Neuronal stem cell (in vitro differentiated cells): ENCODE data around the gene DNASE1L3.

Experiments used
- DNase-seq: peaks from one replicate; pipeline ENCODE4 v3.0.0-alpha.2; 2013; ENCODE audit warnings: low spot score
- H2AFZ ChIP-seq: one replicate; pipeline ENCODE4 v1.6.1; 2013; ENCODE audit warnings: mild to moderate bottlenecking, low read length, inconsistent platforms
- H2AK5ac ChIP-seq: 2 replicates; pipeline ENCODE4 v1.6.1; 2013; ENCODE audit warnings: low read depth, mild to moderate bottlenecking, inconsistent platforms, low read length, moderate library complexity, mixed read lengths
- H2BK120ac ChIP-seq: 2 replicates; pipeline ENCODE4 v1.6.1; 2013; ENCODE audit warnings: low read depth, mild to moderate bottlenecking, inconsistent platforms, low read length, moderate library complexity, mixed read lengths
- H2BK12ac ChIP-seq: one replicate; pipeline ENCODE4 v1.6.1; 2013; ENCODE audit warnings: low read length, inconsistent platforms
- H2BK15ac ChIP-seq: 2 replicates; pipeline ENCODE4 v1.6.1; 2013; ENCODE audit warnings: mild to moderate bottlenecking, low read length, inconsistent platforms, mixed read lengths
- H2BK5ac ChIP-seq: one replicate; pipeline ENCODE4 v1.6.1; 2013; ENCODE audit warnings: inconsistent platforms, mild to moderate bottlenecking, low read length, moderate library complexity
- H3K14ac ChIP-seq: one replicate; pipeline ENCODE4 v1.6.1; 2013; ENCODE audit warnings: low read length, inconsistent platforms
- H3K18ac ChIP-seq: 2 replicates; pipeline ENCODE4 v1.6.1; 2013; ENCODE audit warnings: low read length, inconsistent platforms
- H3K23ac ChIP-seq: 2 replicates; pipeline ENCODE4 v1.6.1; 2013; ENCODE audit warnings: low read depth, mild to moderate bottlenecking, mixed read lengths, low read length, inconsistent platforms; ENCODE audit not compliant: poor library complexity
- H3K27ac ChIP-seq: replicated peaks from 3 replicates; pipeline ENCODE4 v1.5.1; 2013; ENCODE audit warnings: low read length, inconsistent platforms
- H3K27me3 ChIP-seq, 3 experiments: 2 replicates each; pipeline ENCODE4 v1.6.1; 2013; ENCODE audit warnings: low read length in 3 of 3, mild to moderate bottlenecking in 2 of 3, inconsistent platforms in 1 of 3, low read depth in 1 of 3, mixed read lengths in 1 of 3, moderate library complexity in 1 of 3; ENCODE audit not compliant: control insufficient read depth in 3 of 3, insufficient read depth in 3 of 3
- H3K36me3 ChIP-seq, 2 donors: replicated peaks in 1 of 2; 2 replicates each; pipeline ENCODE4 v1.6.1; 2013; ENCODE audit warnings: low read length in 2 of 2; ENCODE audit not compliant: control insufficient read depth in 2 of 2, insufficient read depth in 2 of 2
- H3K4ac ChIP-seq: 2 replicates; pipeline ENCODE4 v1.6.1; 2013; ENCODE audit warnings: inconsistent platforms, mild to moderate bottlenecking, low read length, moderate library complexity
- H3K4me1 ChIP-seq, 2 donors: 1 replicate in 1 of 2; 2 replicates in 1 of 2; pipeline ENCODE4 v1.6.1; 2013; ENCODE audit warnings: low read length in 2 of 2, low read depth in 1 of 2; ENCODE audit not compliant: control insufficient read depth in 2 of 2, insufficient read depth in 1 of 2
- H3K4me2 ChIP-seq: one replicate; pipeline ENCODE4 v1.6.1; 2013; ENCODE audit warnings: mild to moderate bottlenecking, low read length, inconsistent platforms; ENCODE audit not compliant: insufficient read depth, poor library complexity, severe bottlenecking
- H3K4me3 ChIP-seq, 2 donors: 2 replicates each; pipeline ENCODE4 v1.5.1; 2013; ENCODE audit warnings: low read length in 2 of 2, mild to moderate bottlenecking in 2 of 2, inconsistent platforms in 1 of 2, moderate library complexity in 1 of 2
- H3K79me1 ChIP-seq: one replicate; pipeline ENCODE4 v1.6.1; 2013; ENCODE audit warnings: low read depth, mild to moderate bottlenecking, inconsistent platforms, low read length, moderate library complexity
- H3K9ac ChIP-seq: one replicate; pipeline ENCODE4 v1.6.1; 2013; ENCODE audit warnings: mild to moderate bottlenecking, low read depth, low read length, inconsistent platforms; ENCODE audit not compliant: poor library complexity
- H3K9me3 ChIP-seq, 2 donors: replicated peaks in 1 of 2; 2 replicates each; pipeline versions ENCODE3 to v1.6.1; 2013; ENCODE audit warnings: low read length in 2 of 2, mild to moderate bottlenecking in 2 of 2, inconsistent platforms in 1 of 2, low read depth in 1 of 2, mixed read lengths in 1 of 2, moderate library complexity in 1 of 2; ENCODE audit not compliant: control insufficient read depth in 2 of 2, insufficient read depth in 1 of 2
- H4K8ac ChIP-seq: one replicate; pipeline ENCODE4 v1.6.1; 2013; ENCODE audit warnings: low read depth, mild to moderate bottlenecking, inconsistent platforms, low read length, moderate library complexity
- H4K91ac ChIP-seq: one replicate; pipeline ENCODE4 v1.6.1; 2013; ENCODE audit warnings: low read length, low read depth, mild to moderate bottlenecking, inconsistent platforms; ENCODE audit not compliant: poor library complexity
- WGBS, 2 donors: extraction: QIAGEN DNeasy Blood & Tissue Kit; methylation state at CpG; one replicate each; pipeline ENCODE4 v1.1.7; 2013; ENCODE audit warnings: missing lambda C conversion rate in 2 of 2, mixed read lengths in 1 of 2; ENCODE audit not compliant: insufficient read length in 2 of 2, insufficient replicate concordance in 1 of 2; ENCODE audit errors: extremely low coverage in 2 of 2; 5-methylcytosine and 5-hydroxymethylcytosine counted together

Gene DNASE1L3

GRCh38 chr3:58242340-58242739, 31.6 kb upstream of the DNASE1L3 start:
- H3K23ac ChIP-seq: no peak overlapping the region
- H4K91ac ChIP-seq: no peak overlapping the region
- no peak overlapping the region for H2AFZ ChIP-seq
- H3K4me1 ChIP-seq: peaks cover 9 to 11% of the 10 kb centered on the region in 2 donors
- peak overlapping the region; percentile 25 for H2AK5ac ChIP-seq
- no peak overlapping the region for H2BK15ac ChIP-seq
- no peak overlapping the region for H3K14ac ChIP-seq
- no peak overlapping the region for H3K4ac ChIP-seq
- peaks cover 2% of the 10 kb centered on the region for H3K79me1 ChIP-seq
- H2BK120ac ChIP-seq: no peak overlapping the region
- no peak for DNase-seq
- H4K8ac ChIP-seq: no peak overlapping the region
- no CpG with 5 or more reads among the region's 1 CpG for WGBS, 2 donors
- H3K27ac ChIP-seq: no peak overlapping the region
- H3K9me3 ChIP-seq: no peaks in the 10 kb centered on the region
- H3K18ac ChIP-seq: no peak overlapping the region
- H3K4me2 ChIP-seq: no peak overlapping the region
- H3K36me3 ChIP-seq: no peaks in the 10 kb centered on the region
- H2BK12ac ChIP-seq: no peak overlapping the region
- no peak overlapping the region for H2BK5ac ChIP-seq
- H3K9ac ChIP-seq: no peak overlapping the region
- H3K27me3 ChIP-seq: peaks cover 0 to 74% (median 8%) of the 10 kb centered on the region in 3 experiments
- H3K4me3 ChIP-seq: no peak overlapping the region

GRCh38 chr3:58241306-58242044, 30.7 kb upstream of the DNASE1L3 start:
- no peak overlapping the region for H3K4ac ChIP-seq
- no peak overlapping the region for H2AFZ ChIP-seq
- no peak overlapping the region for H3K4me3 ChIP-seq
- peaks cover 0 to 73% (median 12%) of the 10 kb centered on the region in 3 experiments for H3K27me3 ChIP-seq
- H3K9me3 ChIP-seq: no peaks in the 10 kb centered on the region
- no CpG with 5 or more reads among the region's 4 CpGs for WGBS, 2 donors
- H3K14ac ChIP-seq: no peak overlapping the region
- no peak overlapping the region for H2BK120ac ChIP-seq
- peaks cover 11 to 14% of the 10 kb centered on the region in 2 donors for H3K4me1 ChIP-seq
- H4K8ac ChIP-seq: no peak overlapping the region
- H3K27ac ChIP-seq: no peak overlapping the region
- H2BK12ac ChIP-seq: no peak overlapping the region
- no peak overlapping the region for H4K91ac ChIP-seq
- no peak overlapping the region for H3K23ac ChIP-seq
- peaks cover 2% of the 10 kb centered on the region for H3K79me1 ChIP-seq
- no peak overlapping the region for H2BK5ac ChIP-seq
- H3K36me3 ChIP-seq: no peaks in the 10 kb centered on the region
- H2BK15ac ChIP-seq: no peak overlapping the region
- H2AK5ac ChIP-seq: no peak overlapping the region
- DNase-seq: no peak
- peak overlapping the region; percentile 34 for H3K9ac ChIP-seq
- H3K18ac ChIP-seq: no peak overlapping the region
- no peak overlapping the region for H3K4me2 ChIP-seq

GRCh38 chr3:58238830-58239229, 28.1 kb upstream of the DNASE1L3 start:
- peak overlapping the region in 1 of 2 donors; percentile 97 for H3K4me3 ChIP-seq

DNA sequence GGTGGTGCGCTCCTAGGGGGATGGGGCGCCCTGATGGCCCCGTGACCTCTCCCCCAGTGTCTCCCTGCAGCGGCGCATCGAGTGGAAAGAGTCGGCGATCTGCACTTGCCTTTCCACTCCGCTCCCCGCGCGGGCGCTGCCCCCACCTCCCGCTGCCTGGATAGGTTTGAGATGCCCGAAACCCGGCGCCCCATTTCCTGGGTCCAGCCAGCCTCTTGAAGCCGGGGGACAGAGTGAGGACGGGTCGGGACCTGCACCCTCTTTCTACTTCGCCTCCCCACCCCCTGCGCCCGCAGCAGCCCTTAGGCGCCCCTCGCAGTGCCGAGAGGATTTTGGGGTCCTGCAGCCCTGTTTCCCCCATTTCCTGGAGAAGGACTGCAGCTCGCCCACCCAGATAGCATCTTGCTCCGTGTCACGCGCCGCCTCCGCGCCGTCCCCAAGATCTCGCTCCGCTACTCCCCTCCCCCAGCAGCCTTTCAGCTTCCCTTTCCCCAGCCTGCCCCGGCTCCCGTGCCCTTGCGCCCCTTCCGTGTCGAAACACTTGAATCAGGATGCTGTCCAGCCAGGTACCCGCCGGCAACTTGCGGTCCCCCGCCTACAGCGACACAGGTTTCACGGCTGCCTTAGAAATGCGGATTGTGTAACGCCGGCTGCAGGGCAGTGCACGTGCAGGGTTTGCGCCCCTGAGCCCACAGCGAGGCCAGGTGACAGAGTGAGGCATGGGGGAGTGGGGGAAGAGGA, 27.3 kb upstream of the DNASE1L3 start:
- H2BK12ac ChIP-seq: no peak overlapping the region
- H2BK15ac ChIP-seq: peak overlapping the region; percentile 80
- peak overlapping the region; percentile 77 for H3K4ac ChIP-seq
- peaks cover 6 to 9% of the 10 kb centered on the region in 2 donors for H3K4me1 ChIP-seq
- no peaks in the 10 kb centered on the region for H3K36me3 ChIP-seq
- peak overlapping the region; percentile 40 for H2BK120ac ChIP-seq
- peak overlapping the region; percentile 74 to 97 for H3K4me3 ChIP-seq
- H3K27me3 ChIP-seq: peaks cover 0 to 80% (median 18%) of the 10 kb centered on the region in 3 experiments
- H4K8ac ChIP-seq: no peak overlapping the region
- peaks cover 2% of the 10 kb centered on the region for H3K79me1 ChIP-seq
- H3K18ac ChIP-seq: peak overlapping the region; percentile 94
- WGBS, 2 donors: no CpG with 5 or more reads among the region's 53 CpGs
- H2AFZ ChIP-seq: peak overlapping the region; percentile 98
- H2BK5ac ChIP-seq: peak overlapping the region; percentile 93
- H3K27ac ChIP-seq: no peak overlapping the region
- peak overlapping the region; percentile 59 for H2AK5ac ChIP-seq
- H3K23ac ChIP-seq: peak overlapping the region; percentile 74
- H4K91ac ChIP-seq: no peak overlapping the region
- H3K9me3 ChIP-seq: no peaks in the 10 kb centered on the region
- DNase-seq: peak; percentile 29
- peak overlapping the region; percentile 73 for H3K14ac ChIP-seq
- peak overlapping the region; percentile 99 for H3K4me2 ChIP-seq
- peak overlapping the region; percentile 97 for H3K9ac ChIP-seq

More at GRCh38 chr3:58238830-58239229, 28.1 kb upstream of the DNASE1L3 start:
- Histone ChIP-seq H3K18ac (no peak overlapping the region), H3K79me1 (peaks cover 2% of the 10 kb centered on the region), H2AK5ac (peak overlapping the region; percentile 59), H3K4ac (no peak overlapping the region), H2BK5ac (peak overlapping the region; percentile 93), H3K36me3 (no peaks in the 10 kb centered on the region), H3K27ac (no peak overlapping the region), H4K91ac (no peak overlapping the region), H2BK15ac (no peak overlapping the region), H2BK12ac (no peak overlapping the region), H2BK120ac (no peak overlapping the region), H3K4me2 (peak overlapping the region; percentile 99), H4K8ac (no peak overlapping the region), H3K4me1 (peaks cover 6 to 9% of the 10 kb centered on the region in 2 donors), H2AFZ (no peak overlapping the region), H3K27me3 (peaks cover 0 to 78% (median 18%) of the 10 kb centered on the region in 3 experiments), H3K9ac (no peak overlapping the region), H3K23ac (no peak overlapping the region), H3K14ac (no peak overlapping the region), H3K9me3 (no peaks in the 10 kb centered on the region)
- no CpG with 5 or more reads among the region's 7 CpGs for WGBS, 2 donors
- DNase-seq: no peak
